Measurements from ENCODE around the gene PRLR. TPM values are rescaled to one million over a fixed set of nuclear protein-coding genes. Genes with fewer than 3 reads are reported as not detected.

Gene PRLR
- total and polyA plus RNA-seq, 2 of the 8 experiments (the other 6 are each of a cell fraction or from before 2014, with no cell fraction given) = 0.53 to 2.5 TPM

- TF ChIP-seq ATF2 (IDR thresholded peaks at IDR 0.05; ENCODE audit: low read length) (no peak), ATF3 (IDR thresholded peaks at IDR 0.05; ENCODE audit: insufficient read depth, low read depth, low read length) (no peak)
- Histone ChIP-seq H2BK5ac (ENCODE audit: low read depth, low read length) (no peak overlapping the region), H3K27ac (ENCODE audit: low read depth, low read length) (no peak overlapping the region), H3K27me3 (replicated peaks in 1 of 4; ENCODE audit: control insufficient read depth in 3 of 4, extremely low read depth in 1 of 4, insufficient read depth in 3 of 4, low read length in 3 of 4) (no peaks in the 10 kb centered on the region), H3K4ac (replicated peaks; ENCODE audit: insufficient read length, low read depth, low read length) (no peak overlapping the region), H3K9me3 (ENCODE audit: insufficient read depth in 2 of 2, low read depth in 1 of 2, low read length in 1 of 2) (peaks cover 12 to 15% of the 10 kb centered on the region in 2 experiments), H3K14ac (ENCODE audit: insufficient read length) (no peak overlapping the region), H4K8ac (ENCODE audit: extremely low read depth, insufficient read depth, low read length) (no peak overlapping the region), H4K5ac (ENCODE audit: insufficient read length, low read depth, low read length) (no peak overlapping the region), H3K4me1 (replicated peaks in 1 of 4; ENCODE audit: control insufficient read depth in 3 of 4, insufficient read depth in 4 of 4, low read length in 3 of 4) (no peaks in the 10 kb centered on the region), H3K79me2 (ENCODE audit: control insufficient read depth in 1 of 2, insufficient read depth in 2 of 2, low read length in 2 of 2) (no peaks in the 10 kb centered on the region), H3K18ac (ENCODE audit: extremely low read depth, low read length) (no peak overlapping the region), H3K9ac (replicated peaks in 1 of 4; ENCODE audit: extremely low read depth in 1 of 4, low read depth in 3 of 4, low read length in 3 of 4) (no peak overlapping the region), H3K23me2 (ENCODE audit: low read depth, low read length) (no peaks in the 10 kb centered on the region), H3K56ac (replicated peaks; ENCODE audit: insufficient read length, low read depth, low read length) (no peak overlapping the region), H4K91ac (replicated peaks; ENCODE audit: insufficient read length, low read length) (no peak overlapping the region), H3K23ac (ENCODE audit: insufficient read length) (no peak overlapping the region), H3K4me3 (ENCODE audit: extremely low read depth in 1 of 4, insufficient read depth in 2 of 4, low read depth in 3 of 4, low read length in 4 of 4) (no peak overlapping the region), H2BK15ac (ENCODE audit: low read length) (no peak overlapping the region), H2BK20ac (ENCODE audit: low read length) (no peak overlapping the region), H2BK12ac (ENCODE audit: low read depth, low read length) (no peak overlapping the region), H3K4me2 (ENCODE audit: insufficient read depth in 1 of 2, low read depth in 2 of 2, low read length in 2 of 2) (no peak overlapping the region), H3K36me3 (ENCODE audit: control insufficient read depth in 2 of 4, insufficient read depth in 4 of 4, low read length in 3 of 4) (no peaks in the 10 kb centered on the region; a peak in 1 of 8 replicates), H2AK5ac (ENCODE audit: low read depth, low read length) (no peak overlapping the region), H4K20me1 (replicated peaks in 1 of 2; ENCODE audit: control insufficient read depth in 1 of 2, insufficient read depth in 2 of 2, low read length in 2 of 2) (no peaks in the 10 kb centered on the region), H2AFZ (ENCODE audit: low read length) (no peak overlapping the region), H2BK120ac (replicated peaks; ENCODE audit: low read depth, low read length) (no peak overlapping the region), H3K79me1 (ENCODE audit: low read depth, low read length) (no peaks in the 10 kb centered on the region)
- no peak for FAIRE-seq
- ChIA-PET POLR2A (ENCODE audit: partially characterized antibody) (no interaction called here), CTCF (ENCODE audit: partially characterized antibody) (no interaction called here)
- 87% methylated on average over 2 of the region's 2 CpGs; no CpG with 5 or more reads in 1 of the 2 experiments for WGBS, 2 experiments (ENCODE audit: extremely low coverage in 1 of 2, insufficient coverage in 1 of 2, insufficient read length in 1 of 2, insufficient replicate concordance in 2 of 2, low coverage in 1 of 2, low lambda C conversion rate in 2 of 2, missing lambda C conversion rate in 1 of 2)
- DNase-seq (ENCODE audit: low read depth in 1 of 2, low spot score in 2 of 2) = no peak
Observed at GRCh38 chr5:35252963-35253362, 22.7 kb upstream of the PRLR start.
